HG02798 (cell line): Measurements from ENCODE around the gene LRMDA.

Experiments
- ATAC-seq: cut with Tn5 transposase; IDR thresholded peaks from one replicate; pipeline ENCODE4 v1.9.1; 2021; ENCODE audit warnings: mild to moderate bottlenecking; ENCODE audit not compliant: unreplicated experiment, poor library complexity

Gene LRMDA

DNA sequence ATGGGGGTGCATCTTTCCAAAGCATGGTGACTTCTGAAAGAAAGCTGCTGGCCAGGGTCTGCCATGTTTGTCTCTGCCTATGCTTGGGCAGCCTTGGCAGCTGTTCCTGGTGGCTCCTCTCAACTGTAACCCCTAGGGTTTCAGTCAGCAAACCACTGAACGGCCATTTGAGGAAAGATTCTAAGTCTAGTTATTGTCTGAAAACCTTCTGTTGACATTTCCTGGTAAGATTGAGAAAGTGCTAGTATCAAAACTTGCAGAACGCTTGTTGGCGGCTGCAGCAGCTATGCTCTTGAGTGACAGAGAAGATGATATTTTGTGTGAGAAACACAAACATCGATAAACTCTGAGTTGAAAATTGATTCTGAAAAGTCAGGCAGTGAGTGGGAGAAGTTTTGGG, 523.1 kb downstream of the LRMDA start:
- ATAC-seq: no peak

DNA sequence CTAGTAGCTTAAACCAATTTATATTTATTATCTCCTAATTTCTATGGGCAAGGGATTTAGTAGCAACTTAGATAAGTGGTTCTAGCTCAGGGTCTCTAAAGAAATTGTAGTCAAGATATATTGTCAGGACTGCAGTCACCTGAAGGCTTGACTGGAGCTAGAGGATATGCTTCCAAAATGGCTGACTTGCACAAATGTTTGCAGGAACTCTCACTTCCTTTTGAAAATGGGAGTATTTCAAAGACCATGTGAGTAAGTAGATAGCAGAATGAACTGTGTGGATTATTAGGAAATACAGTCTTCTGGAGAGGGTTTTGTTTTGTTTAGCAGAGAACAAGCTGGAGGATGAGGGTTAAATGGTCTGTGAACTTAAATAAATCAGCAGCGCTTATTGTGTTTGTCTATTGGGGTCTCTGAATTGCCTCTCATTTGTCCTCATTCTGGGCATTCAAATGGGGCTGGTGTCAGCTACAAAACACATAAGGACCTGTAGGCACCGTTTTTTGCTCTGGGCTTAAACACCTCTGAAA, 524.6 kb downstream of the LRMDA start:
- no peak for ATAC-seq

DNA sequence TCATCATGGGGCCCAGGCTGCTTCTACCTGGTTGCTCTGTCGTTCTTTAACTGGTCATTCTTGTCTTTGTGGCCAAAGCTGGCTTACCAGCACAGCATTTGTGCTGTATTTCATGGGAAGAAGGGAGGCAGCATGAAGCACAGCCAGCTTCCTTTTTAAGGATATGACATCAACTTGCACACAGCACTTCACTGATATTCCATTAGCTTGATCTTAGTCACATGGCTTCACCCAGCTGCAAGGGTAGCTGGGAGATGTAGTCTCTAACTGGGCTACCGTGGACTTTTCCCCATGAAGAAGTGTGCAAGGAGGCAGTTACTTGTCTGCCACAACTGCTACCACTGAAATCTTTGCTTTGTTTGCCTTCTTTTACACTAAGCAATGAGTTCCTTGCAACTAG, 525.2 kb downstream of the LRMDA start:
- no peak for ATAC-seq

DNA sequence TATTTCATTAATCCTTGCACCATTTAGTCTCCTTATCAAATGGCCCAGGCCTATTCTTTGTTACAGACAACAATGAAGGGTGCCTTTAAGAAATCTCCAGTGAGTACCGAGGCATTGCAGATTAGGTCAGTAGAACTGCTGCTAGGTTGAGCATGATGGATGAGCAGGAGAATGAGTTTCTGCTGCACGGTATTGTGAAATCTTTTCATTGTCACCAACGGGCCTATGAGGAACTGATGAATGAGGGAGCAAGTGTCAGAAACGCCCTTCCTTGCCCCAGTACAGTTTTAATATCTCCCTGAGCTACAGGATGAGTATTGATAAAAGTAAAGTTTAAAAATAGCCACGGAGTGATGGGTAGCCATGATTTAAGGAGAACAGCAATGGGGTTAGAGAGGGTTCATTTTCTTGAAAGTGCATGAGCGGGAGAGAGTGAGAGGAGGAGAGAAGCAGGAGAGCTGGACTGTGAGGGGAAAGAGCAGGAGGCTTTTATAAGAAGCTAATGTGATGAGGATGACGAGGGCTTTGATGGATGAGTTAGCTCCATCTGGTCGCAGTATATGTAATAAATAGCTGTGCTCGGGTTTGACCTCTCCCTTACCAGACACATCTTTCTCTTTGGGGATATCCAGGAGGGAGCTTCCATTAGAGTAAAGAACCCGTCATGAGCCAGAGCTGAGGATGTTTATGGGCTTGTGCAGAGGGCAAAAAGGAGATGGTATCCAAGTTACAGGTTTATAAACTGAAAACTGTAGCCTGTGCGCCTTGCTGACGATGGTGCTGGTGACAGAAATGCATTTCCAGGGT, 526.1 kb downstream of the LRMDA start:
- ATAC-seq: no peak

DNA sequence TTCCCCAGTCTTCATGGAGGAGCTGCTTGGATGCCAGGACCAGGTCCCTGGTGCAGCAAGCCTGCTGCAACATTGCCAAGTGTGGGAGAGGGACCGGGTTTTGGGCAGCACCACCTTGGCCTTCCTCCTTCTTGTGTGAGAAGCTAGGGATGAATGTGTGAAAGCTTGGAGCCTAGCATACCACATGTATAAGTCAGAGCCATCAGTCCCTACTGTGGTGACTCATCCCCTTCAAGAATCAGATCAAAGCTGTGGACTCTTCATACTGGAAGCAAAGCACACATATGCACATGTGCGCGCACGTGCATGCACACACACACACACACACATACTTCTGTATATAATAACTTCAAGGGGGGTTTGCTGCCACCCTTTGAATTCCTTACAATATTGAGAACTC, 527.8 kb downstream of the LRMDA start:
- no peak for ATAC-seq

DNA sequence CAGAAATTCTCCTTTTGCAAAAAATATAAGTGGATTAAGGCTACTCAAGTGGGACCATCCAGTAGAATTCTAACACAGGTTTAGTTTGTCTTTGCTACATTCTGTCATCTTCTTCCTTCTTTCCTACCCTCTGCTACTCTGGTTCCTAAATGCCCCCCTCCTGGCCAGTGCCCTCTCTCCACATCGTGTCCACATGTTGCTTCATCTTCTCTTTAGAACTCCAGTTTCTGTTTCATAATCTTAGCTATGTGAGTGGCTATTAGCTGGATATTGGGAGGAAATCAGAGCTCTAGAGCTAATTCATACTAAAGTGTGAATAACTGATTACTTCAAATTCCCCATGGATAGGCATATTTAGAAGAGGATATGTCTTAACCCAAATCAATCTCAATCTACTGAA, 528.5 kb downstream of the LRMDA start:
- no peak for ATAC-seq

DNA sequence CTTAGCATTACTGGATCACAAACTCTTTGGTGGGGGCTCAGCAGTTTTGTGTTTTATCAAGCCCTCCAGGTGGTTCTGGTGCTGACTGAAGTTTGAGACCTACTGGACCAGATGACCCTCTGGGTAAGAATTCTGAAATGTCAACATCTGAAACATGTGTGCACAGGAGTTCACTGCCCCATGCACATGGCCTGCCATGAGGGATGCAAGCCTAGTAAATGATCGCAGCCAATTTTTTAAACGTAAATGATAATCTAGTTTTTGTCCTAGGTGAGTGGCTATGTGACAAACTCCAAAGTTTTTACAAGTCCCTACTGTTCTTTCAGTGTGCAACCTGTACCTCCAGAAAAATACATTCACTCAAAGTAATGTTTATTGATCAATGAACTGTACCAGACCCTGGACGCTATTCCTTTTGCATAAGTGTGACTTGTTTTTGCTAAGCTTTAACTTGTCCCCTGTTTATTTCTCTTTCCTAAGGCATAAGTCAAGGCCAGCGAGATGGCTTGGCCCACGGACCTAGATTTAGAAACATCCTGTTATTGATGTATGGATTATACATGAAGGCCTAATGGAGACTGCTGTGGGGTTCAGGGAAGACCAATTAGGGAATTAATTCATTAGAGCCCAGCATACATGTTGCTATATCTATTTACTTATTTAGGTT, 531.1 kb downstream of the LRMDA start:
- ATAC-seq: no peak

DNA sequence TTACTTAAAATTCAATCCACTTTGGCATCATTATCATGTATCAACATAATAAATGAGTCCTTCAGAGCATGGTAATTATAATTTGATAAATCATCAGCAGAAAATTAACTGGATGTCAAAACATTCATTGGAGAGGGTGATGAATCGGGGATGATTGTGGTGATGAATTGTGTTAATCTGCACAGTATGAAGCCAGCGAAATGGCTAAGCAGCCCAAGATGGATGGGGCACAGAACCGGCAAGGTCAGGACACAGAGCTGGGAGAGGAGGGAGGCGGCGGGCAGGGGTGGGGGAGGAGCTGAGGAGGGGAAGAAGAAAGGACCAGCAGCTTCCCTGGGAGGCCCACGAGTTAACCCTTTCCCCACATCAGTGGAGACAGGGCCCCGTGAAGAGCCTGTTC, 536.1 kb downstream of the LRMDA start:
- no peak for ATAC-seq

DNA sequence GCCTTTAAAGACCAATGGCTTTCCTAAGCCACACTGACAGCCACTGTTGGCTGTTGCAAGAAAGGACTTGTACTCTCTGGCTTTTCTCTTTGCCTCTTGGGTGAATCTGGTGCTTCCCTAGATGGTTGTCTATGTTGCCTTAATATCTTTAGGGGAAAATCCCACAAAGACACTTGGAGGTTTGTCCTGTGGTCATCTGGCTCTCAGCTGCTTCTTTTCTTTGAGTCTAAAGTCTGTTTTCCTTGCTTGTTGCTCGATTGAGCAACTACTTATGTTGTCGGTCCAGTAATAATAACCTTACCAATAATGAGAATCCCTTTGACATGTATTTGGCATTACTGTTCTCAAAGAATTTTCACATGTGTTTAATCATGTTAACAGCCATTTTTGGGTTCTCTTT, 537.6 kb downstream of the LRMDA start:
- ATAC-seq: no peak

DNA sequence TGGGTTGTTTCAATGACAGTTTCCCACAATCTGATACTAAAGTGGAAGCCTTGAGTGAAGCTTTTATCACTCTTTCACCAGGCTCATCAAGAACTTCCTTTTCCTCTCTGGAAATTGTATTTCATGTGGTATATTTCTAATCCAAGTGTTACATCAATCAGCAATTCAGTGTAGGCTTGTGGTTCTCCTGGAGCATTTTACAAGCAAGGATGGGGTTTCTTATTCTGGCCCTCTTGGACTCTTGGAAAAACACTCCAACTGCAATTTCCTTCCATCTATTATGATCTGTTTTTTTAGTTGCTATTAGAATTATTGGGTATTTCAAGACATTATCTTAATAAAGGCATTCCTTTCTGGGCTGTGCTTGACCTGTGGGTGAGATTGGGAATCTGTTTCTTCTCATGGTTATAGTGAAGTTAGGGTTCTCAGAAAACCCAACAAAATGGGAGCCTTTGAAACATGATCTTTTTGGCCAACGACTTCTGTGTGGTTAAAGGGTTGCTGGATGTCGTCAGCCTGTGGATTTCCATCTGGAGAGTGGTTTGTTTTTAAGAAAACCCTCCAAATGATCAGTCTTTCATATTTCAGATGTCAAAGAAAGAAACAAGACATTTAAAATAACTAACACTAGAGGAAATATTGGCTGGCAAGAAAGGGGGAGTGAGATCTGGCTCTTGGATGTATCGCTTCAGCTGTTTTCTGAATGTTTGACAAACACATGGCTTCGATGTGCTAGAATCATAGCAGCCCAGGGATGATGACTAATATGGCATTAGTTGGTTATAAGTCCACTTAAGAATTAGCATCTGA, 540.2 kb downstream of the LRMDA start:
- no peak for ATAC-seq

DNA sequence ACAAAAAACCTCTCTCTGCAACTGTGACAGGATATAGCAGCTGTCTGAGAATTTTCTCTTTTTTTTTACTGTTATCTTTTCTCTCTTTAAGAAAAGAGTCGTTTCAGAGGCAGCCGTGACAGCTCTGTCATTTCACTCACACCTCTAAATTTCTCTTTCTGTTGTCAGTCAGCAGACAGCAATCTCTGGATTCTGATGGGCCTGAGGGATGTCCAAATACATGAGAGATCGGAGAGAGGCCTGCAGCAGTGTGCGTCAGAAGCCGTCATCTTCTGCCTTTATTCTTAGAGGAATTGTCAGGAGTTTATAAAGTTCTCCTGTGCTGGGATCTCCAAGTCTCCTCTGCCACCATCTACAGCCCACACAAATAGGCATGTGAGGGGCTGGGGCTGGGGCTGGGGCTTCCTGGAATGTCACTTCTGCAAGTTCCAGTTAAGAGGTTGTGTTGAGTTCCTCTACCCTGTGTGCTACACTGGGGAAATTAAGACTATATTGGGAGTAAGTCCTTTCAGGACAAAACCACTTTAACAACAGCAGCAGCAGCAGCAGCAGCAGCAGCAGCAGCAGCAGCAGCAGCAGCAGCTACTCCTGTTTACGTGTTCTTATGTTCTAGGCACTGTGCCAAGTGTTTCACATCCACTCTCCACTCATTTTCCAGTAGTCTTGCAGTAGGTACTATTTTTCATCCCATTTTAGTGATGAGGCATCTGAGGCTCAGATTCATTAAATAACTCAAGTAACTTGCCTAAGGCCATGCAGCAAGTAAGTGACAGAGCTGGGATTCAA, 541.3 kb downstream of the LRMDA start:
- ATAC-seq: no peak

DNA sequence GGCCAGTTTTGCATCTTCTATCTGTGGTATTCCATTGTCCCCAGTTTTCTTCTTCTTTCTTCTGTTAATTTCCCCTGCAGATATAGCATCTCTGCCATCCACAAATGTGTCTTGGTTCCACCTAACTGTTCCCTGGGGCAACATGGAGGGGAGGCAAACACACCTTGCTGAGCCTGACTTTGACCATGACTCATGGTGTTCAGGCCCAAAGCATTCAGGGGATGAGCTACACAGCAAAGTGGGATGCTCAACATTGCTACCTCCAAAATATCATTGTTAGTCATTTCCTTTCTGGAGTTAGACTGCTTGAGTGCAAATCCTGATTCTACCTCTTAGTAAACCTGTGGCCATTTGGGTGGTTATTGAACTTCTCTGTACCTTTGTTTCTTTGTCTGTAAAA, 542.7 kb downstream of the LRMDA start:
- no peak for ATAC-seq

DNA sequence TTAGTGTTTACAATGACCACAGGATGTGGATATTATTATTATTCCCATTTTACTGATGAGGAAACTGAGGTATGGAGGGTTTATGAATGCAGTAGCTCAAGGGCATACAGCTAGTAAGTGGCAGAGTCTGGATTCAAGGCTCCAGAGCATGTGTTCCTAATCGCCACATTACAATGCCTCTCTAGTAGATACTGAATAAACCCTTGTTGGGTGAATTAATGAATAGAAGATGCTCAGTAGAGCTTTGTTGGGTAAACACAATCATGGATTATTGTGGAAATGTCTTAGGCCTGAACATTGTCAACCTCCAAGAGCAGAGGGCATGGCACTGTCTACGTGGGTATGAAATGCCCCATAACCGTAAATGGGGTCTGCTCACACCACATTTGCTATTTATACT, 545.3 kb downstream of the LRMDA start:
- ATAC-seq: no peak

DNA sequence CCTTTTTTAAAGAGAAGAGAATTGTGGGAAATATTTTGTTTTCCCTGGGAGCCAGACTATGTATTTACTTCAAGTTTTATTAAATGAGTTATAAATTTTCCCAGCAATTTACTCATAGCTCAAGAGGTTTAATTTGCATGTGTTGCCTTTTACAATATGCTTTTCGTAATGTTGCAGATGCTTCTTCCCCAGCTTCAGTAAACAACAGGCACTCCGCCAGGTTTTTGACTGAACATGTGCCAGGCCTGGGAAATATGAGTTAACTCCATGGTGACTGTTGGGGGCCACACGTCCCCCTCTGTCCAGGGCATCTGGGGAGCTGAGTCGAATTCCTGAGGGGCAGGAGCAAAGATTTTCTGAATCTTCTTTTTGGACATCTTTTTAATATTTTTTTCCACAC, 545.7 kb downstream of the LRMDA start:
- ATAC-seq: no peak

DNA sequence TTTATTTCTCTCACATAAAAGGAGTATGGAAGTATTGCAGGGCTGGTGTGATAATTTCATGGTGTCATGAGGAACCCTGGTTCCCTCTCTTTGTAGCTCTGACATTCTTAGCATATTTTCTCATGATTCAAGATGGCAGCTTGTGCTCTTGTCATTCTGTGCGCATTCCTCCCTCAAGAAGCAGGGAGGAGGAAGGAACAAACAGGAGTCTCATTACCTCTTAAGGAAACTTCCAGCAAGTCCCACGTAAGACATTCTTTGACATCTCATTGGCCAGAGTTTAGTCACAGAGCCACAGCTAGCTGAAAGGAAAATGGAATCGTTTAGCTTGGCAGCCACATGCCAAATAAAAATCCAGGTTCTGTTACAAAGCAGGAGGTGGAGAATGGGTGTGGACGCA, 546.8 kb downstream of the LRMDA start:
- ATAC-seq: no peak

DNA sequence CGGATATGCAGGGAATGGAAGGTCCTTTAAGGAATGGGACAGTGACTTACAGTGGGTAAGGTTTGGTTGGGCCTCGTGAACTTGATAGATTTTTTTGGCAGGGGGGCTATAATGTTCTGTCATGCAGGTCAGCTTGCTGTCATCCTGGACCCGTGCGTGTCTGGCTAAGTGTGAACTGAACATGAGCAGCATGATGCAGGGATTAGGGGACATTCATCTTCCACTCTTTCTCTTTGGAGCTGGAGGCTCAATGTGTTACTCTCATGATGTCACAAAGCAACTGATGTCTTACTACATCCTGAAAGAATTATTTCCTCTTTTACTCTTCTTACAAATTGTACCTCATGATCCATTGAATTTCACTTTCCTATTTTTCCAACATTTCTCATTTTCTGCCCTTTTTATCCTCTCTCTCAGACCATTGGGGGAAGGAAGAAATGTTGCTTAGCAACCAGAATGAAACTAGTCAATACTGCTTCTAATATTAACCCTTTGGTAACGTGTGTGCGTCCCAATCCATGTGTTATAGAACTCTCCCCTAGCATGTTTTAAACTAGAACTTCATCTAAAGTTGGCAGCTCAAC, 549.1 kb downstream of the LRMDA start:
- no peak for ATAC-seq

DNA sequence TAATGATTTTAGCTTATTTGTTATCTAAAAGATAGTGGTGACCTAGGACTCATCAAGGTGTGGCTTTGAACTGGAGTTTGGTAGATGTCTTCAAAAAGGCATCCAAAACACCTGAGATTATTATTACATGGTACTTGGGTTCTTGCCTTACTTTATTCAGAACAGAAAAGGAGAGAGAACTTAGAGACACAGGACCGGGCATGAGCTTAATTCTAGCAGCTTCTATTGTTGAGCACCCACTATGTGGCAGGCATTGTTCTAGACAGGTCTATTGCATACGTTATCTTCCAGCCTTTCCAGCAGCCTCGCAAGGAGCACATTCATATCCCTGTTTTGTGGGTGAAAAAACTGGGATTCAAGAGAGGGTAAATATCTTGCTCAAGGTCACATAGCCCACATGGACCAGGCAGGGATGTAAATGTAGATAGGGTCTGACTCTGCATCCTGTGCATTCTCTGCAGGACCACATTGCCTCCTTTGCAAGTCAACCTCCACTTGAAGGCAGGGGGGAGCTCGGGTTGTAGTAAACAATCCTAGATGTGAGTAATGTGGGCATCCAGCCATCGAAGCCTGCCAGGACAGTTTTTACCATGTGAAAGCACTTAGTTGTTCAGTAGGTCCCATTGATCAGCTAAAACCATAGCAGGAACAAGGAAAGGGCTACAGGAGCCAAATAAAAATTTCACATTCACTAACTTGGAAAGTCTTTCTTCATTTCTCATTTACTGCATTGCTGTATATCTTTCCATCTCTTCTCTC, 551.4 kb downstream of the LRMDA start:
- no peak for ATAC-seq

DNA sequence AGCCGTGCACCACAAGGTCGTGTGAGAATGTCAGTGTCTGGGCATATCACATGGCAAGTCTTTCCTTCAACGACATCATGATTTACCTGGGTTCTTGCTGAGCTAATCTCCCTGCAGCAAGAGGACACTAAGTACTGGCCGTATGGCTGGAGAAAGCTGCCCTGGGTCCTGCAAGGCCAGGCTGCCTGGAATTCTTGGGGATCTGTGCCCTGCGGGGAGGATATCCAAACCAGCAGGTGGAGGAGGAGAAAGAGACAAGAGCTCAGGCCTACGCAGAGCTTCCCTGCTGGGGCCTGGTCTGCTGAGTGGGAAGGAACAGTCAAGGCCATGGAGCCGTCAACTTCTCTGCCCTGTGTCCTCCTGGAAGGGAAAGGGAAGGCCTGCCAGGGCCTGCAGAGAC, 552.6 kb downstream of the LRMDA start:
- ATAC-seq: no peak

DNA sequence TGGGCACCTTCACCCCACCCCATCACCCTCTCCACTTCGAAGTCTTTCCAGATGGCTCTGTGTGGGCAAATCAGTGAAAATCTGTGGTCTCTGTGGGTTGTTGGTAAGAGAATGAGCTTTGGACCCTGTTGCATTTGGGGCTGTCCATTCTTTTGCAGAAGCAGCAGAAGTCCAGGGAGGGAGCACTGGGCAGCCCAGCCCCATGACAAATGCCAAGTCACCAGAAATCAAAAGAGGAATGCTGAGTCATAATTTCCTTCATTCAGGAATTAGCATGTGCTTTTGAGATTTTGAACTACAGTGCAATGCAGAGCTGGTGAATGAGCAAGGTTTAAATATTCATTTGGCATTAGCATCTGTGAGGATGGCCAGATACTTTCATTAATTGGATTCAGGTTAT, 556.2 kb downstream of the LRMDA start:
- no peak for ATAC-seq
